ENCODE data around the gene NRIP1.

The NRIP1 gene

GRCh38 chr21:15000081-15000480, 64.7 kb downstream of the NRIP1 start:
- no peak overlapping the region for H3K4me3 ChIP-seq (ENCODE audit: low read length)
- no peaks in the 10 kb centered on the region for H3F3A ChIP-seq (ENCODE audit: control insufficient read depth, insufficient read depth)
- no peaks in the 10 kb centered on the region for H3K9me2 ChIP-seq (replicated peaks; ENCODE audit: control insufficient read depth, low read length)
- H3K27me3 ChIP-seq (ENCODE audit: control insufficient read depth, low read length): no peaks in the 10 kb centered on the region
- H3K4me2 ChIP-seq (ENCODE audit: low read length): no peak overlapping the region
- no peak overlapping the region for H3K27ac ChIP-seq (ENCODE audit: low read depth, low read length)
- H3K79me2 ChIP-seq (ENCODE audit: control insufficient read depth, low read length): no peaks in the 10 kb centered on the region
- H4K20me1 ChIP-seq (ENCODE audit: control insufficient read depth, insufficient read depth, low read depth, low read length): no peaks in the 10 kb centered on the region
- no peaks in the 10 kb centered on the region for H3K9me3 ChIP-seq (ENCODE audit: control insufficient read depth, insufficient read depth, low read length)
- no peaks in the 10 kb centered on the region for H3K4me1 ChIP-seq (ENCODE audit: control insufficient read depth, low read length)
- no peak for TF ChIP-seq CTCF (IDR thresholded peaks at IDR 0.05; ENCODE audit: low read depth, low read length, poor library complexity, severe bottlenecking)
- no peak for TF ChIP-seq EZH2phosphoT487 (IDR thresholded peaks at IDR 0.05; ENCODE audit: borderline replicate concordance, low read length)
- no peaks in the 10 kb centered on the region for H3K36me3 ChIP-seq (ENCODE audit: control insufficient read depth, low read length)

- H3K79me2 ChIP-seq (ENCODE audit: control insufficient read depth, low read length): no peaks in the 10 kb centered on the region
- no peak overlapping the region for H3K27ac ChIP-seq (ENCODE audit: low read depth, low read length)
- no peaks in the 10 kb centered on the region for H3K27me3 ChIP-seq (ENCODE audit: control insufficient read depth, low read length)
- H3K9me3 ChIP-seq (ENCODE audit: control insufficient read depth, insufficient read depth, low read length): no peaks in the 10 kb centered on the region
- no peaks in the 10 kb centered on the region for H3K9me2 ChIP-seq (replicated peaks; ENCODE audit: control insufficient read depth, low read length)
- no peak for TF ChIP-seq CTCF (IDR thresholded peaks at IDR 0.05; ENCODE audit: low read depth, low read length, poor library complexity, severe bottlenecking)
- no peak for TF ChIP-seq EZH2phosphoT487 (IDR thresholded peaks at IDR 0.05; ENCODE audit: borderline replicate concordance, low read length)
- no peak overlapping the region for H3K4me3 ChIP-seq (ENCODE audit: low read length)
- H4K20me1 ChIP-seq (ENCODE audit: control insufficient read depth, insufficient read depth, low read depth, low read length): no peaks in the 10 kb centered on the region
- H3K4me2 ChIP-seq (ENCODE audit: low read length): no peak overlapping the region
- H3K4me1 ChIP-seq (ENCODE audit: control insufficient read depth, low read length): no peaks in the 10 kb centered on the region
- H3K36me3 ChIP-seq (ENCODE audit: control insufficient read depth, low read length): no peaks in the 10 kb centered on the region
- no peaks in the 10 kb centered on the region for H3F3A ChIP-seq (ENCODE audit: control insufficient read depth, insufficient read depth)
Measured at GRCh38 chr21:14998784-14999183, 66.0 kb downstream of the NRIP1 start.

GRCh38 chr21:14998336-14998735, 66.5 kb downstream of the NRIP1 start:
- no peaks in the 10 kb centered on the region for H3K36me3 ChIP-seq (ENCODE audit: control insufficient read depth, low read length)
- no peak overlapping the region for H3K4me2 ChIP-seq (ENCODE audit: low read length)
- H3K79me2 ChIP-seq (ENCODE audit: control insufficient read depth, low read length): no peaks in the 10 kb centered on the region
- H3K27me3 ChIP-seq (ENCODE audit: control insufficient read depth, low read length): no peaks in the 10 kb centered on the region
- TF ChIP-seq EZH2phosphoT487 (IDR thresholded peaks at IDR 0.05; ENCODE audit: borderline replicate concordance, low read length): no peak
- no peak for TF ChIP-seq CTCF (IDR thresholded peaks at IDR 0.05; ENCODE audit: low read depth, low read length, poor library complexity, severe bottlenecking)
- H3K4me1 ChIP-seq (ENCODE audit: control insufficient read depth, low read length): no peaks in the 10 kb centered on the region
- no peaks in the 10 kb centered on the region for H4K20me1 ChIP-seq (ENCODE audit: control insufficient read depth, insufficient read depth, low read depth, low read length)
- no peak overlapping the region for H3K27ac ChIP-seq (ENCODE audit: low read depth, low read length)
- H3K9me3 ChIP-seq (ENCODE audit: control insufficient read depth, insufficient read depth, low read length): no peaks in the 10 kb centered on the region
- no peaks in the 10 kb centered on the region for H3F3A ChIP-seq (ENCODE audit: control insufficient read depth, insufficient read depth)
- no peak overlapping the region for H3K4me3 ChIP-seq (ENCODE audit: low read length)
- no peaks in the 10 kb centered on the region for H3K9me2 ChIP-seq (replicated peaks; ENCODE audit: control insufficient read depth, low read length)

Data from DOHH2 (cell line).